Suprapubic skin (tissue), 4 donors: ENCODE results near the gene VAV2.

ENCODE experiments used
- EP300 ChIP-seq: sonication (generic); formaldehyde crosslinking; IDR thresholded peaks from one replicate; pipeline ENCODE4 v1.6.1; 2017; ENCODE audit warnings: antibody characterized with exemption
- POLR2A ChIP-seq, 2 donors: fragments of 450-650 bp; IDR thresholded peaks; one replicate each; pipeline ENCODE4 v1.6.1; 2017; ENCODE audit warnings: antibody characterized with exemption in 2 of 2, mild to moderate bottlenecking in 2 of 2, moderate library complexity in 2 of 2
- POLR2AphosphoS5 ChIP-seq, 3 donors: sonication (generic); formaldehyde crosslinking; IDR thresholded peaks; one replicate each; pipeline ENCODE4 v1.6.1; 2017; ENCODE audit warnings: antibody characterized with exemption in 3 of 3
- TF ChIP-seq, protein P1 (sequence below), 2 donors: fragments of 200-600 bp in 1 of 2; fragments of 450-650 bp in 1 of 2; sonication (generic) in 1 of 2; IDR thresholded peaks; one replicate each; pipeline ENCODE4 v1.5.1; 2016 to 2019; ENCODE audit warnings: antibody characterized with exemption in 2 of 2, mild to moderate bottlenecking in 1 of 2, moderate library complexity in 1 of 2

DNA sequence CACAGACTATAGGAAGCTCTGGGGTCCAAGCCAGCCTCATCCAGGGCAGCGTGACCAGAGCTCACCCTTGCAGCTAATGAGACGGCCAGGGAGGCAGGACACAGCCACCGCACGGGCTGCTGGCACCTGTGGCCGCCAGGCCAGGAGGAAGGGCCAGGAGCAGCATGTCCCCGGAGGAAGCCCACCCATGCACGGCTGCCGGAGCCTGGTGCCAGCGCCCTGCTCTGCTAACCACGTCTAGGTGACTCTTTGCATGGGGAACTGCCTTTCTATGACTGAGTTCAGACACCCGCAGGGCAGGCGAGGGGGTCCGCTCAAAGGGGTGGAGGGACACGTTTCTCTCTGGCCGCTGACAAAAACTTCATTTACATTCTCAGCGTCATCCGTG lies 185.5 kb downstream of the VAV2 start:
- no peak for TF ChIP-seq POLR2AphosphoS5 (IDR thresholded peaks at IDR 0.05)
- TF ChIP-seq, protein P1, sequence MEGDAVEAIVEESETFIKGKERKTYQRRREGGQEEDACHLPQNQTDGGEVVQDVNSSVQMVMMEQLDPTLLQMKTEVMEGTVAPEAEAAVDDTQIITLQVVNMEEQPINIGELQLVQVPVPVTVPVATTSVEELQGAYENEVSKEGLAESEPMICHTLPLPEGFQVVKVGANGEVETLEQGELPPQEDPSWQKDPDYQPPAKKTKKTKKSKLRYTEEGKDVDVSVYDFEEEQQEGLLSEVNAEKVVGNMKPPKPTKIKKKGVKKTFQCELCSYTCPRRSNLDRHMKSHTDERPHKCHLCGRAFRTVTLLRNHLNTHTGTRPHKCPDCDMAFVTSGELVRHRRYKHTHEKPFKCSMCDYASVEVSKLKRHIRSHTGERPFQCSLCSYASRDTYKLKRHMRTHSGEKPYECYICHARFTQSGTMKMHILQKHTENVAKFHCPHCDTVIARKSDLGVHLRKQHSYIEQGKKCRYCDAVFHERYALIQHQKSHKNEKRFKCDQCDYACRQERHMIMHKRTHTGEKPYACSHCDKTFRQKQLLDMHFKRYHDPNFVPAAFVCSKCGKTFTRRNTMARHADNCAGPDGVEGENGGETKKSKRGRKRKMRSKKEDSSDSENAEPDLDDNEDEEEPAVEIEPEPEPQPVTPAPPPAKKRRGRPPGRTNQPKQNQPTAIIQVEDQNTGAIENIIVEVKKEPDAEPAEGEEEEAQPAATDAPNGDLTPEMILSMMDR (IDR thresholded peaks at IDR 0.05) = no peak
- no peak for TF ChIP-seq POLR2A (IDR thresholded peaks at IDR 0.05)
- TF ChIP-seq EP300 = no peak
